ENCODE results near the gene WAS.

WAS gene

GRCh38 chrX:48713847-48714246 is 30.2 kb downstream of the WAS start:
- FAIRE-seq, result no peak

GRCh38 chrX:48714573-48714972 is 31.0 kb downstream of the WAS start:
- FAIRE-seq, result no peak

DNA sequence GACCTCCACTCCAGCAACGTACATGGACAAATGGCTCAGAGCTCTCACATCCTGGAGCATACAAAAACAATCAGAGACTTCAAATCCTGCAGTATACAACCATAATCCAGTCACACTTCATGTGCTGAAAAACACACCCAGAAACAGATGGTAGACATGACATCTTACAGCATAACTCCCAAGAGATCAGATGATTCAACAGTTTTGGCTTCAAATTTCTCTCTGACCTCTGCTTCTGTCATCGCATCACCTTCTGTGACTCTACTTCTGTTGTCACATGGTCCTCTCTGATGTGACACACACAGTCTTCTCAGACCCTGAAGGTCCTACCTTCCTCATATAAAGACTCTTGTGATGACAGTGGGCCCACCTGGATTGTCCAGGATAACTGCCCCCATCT is 31.5 kb downstream of the WAS start:
- FAIRE-seq, result no peak

DNA sequence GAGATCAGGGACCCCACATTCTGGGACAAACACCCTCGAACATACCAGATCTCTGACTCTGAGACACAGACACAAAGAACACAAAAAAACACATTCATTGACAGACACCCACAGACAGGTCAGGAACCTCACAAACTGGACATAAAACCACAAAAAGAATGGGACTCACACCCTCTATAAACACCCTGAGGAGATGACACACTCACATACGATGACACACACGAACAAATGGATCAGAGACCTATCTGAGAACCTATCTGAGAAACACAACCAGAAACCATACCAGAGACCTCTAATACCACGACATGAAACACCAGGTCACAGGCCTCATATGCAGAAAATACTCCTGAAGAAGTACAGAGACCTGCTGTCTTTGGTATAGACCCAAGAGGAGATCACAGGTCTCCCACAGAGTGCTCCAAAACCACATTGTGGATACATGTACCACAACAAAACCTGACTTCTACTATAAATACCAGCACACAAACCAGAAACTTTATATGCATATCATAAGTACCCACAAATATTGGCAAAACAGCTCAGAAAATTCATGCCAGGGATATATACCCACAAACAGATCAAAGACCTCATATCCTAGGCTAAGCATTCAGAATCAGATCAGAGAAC is 32.4 kb downstream of the WAS start:
- FAIRE-seq, result no peak

DNA sequence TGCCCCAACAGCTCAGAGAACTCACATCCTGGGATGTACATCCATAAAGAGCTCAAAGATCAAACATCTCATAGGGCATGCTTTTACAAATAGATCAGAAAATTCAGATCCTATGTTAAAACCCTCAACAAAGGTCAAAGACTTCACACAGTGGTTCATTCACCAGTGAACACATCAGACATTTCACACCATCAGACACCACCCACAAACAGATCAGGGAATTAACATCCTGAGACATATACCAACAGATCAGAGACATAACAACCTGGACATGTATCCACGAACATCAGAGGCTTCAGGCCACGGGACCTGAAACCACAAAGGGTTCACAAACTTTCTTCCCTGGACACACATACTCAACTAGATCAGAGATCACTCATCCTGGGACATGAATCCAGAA is 36.4 kb downstream of the WAS start:
- no peak for FAIRE-seq

- no peak for FAIRE-seq
Measured at GRCh38 chrX:48720577-48721250, 37.1 kb downstream of the WAS start.

DNA sequence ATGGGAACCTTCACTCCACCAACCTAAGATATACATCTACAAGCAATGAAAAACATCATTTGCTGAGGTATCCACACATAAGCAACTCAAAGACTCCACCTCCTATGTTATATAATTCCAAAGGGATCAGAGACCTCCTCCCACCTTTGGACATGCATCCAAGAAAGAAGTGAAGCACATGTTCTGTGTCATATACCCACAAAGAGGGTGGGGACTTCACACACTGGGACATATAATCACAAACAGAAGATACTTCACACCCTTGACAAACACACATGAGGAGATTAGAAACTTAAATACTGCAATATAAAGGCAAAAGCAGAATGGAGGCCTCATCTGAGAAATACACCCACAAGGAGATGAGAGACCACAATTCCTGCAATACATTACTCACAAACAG is 38.3 kb downstream of the WAS start:
- FAIRE-seq, result no peak

DNA sequence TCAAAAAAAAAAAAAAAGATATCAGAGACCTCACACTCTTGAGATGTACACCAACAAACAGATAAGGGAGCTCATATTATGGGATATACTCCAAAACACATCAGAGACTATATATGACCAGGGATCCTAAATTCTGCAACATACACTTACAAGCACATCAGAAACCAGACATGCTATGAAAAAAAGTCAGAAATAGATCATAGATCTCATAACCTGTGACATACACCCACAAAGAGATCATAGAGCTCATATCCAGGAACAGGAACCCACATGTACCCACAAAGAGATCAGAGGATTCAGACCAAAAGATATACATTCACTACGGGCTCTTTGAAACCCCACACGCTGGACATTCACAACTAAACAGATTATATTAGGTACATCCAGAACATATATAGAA is 43.0 kb downstream of the WAS start:
- FAIRE-seq, result no peak

GRCh38 chrX:48728653-48729052 is 45.1 kb downstream of the WAS start:
- no peak for FAIRE-seq

DNA sequence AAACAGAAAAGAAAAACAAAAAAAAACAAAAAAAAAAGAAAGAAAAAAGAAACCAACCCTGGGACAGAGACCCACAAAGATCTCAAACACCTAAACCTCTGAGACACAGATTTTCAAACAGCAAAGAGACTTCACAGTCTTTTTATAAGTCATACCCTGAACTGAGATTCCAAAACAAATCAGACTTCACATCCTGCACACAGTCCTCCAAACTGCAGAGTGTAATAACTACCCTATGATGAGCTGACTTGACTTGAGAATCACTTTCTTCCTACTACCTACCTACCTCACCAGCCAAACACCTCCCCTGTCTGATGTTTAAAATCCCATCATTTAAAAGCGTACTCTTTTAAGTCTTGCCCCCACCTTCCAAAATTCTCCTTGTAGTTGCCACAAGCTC is 52.7 kb downstream of the WAS start:
- no peak for FAIRE-seq

DNA sequence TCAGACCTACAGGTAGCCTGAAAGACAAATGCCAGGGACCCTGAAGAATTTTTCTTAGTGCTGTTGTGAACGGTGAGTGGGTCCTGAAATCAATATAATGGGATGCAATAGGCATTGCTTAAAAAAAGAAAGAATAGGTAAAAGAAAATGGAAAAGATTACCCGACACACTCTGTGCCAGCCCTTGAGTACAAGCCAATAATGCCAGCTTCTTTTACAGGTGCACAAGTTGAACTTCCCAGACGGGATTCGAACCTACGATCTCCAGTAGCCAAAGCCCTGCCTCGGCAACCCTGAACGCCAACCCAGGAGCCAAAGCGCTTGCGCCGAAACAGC is 53.2 kb downstream of the WAS start:
- no peak for FAIRE-seq

GRCh38 chrX:48737213-48737938 is 53.8 kb downstream of the WAS start:
- peak; percentile 77 for FAIRE-seq

GRCh38 chrX:48737940-48738339 is 54.3 kb downstream of the WAS start:
- no peak for FAIRE-seq

Measured in colon (tissue), 2 donors.